ENCODE measurements around the gene NADSYN1. TPM values are rescaled to one million over a fixed set of nuclear protein-coding genes. Genes with fewer than 3 reads are reported as not detected.

NADSYN1 gene
- polyA plus RNA-seq, 1 experiment, result 63.6 TPM

DNA sequence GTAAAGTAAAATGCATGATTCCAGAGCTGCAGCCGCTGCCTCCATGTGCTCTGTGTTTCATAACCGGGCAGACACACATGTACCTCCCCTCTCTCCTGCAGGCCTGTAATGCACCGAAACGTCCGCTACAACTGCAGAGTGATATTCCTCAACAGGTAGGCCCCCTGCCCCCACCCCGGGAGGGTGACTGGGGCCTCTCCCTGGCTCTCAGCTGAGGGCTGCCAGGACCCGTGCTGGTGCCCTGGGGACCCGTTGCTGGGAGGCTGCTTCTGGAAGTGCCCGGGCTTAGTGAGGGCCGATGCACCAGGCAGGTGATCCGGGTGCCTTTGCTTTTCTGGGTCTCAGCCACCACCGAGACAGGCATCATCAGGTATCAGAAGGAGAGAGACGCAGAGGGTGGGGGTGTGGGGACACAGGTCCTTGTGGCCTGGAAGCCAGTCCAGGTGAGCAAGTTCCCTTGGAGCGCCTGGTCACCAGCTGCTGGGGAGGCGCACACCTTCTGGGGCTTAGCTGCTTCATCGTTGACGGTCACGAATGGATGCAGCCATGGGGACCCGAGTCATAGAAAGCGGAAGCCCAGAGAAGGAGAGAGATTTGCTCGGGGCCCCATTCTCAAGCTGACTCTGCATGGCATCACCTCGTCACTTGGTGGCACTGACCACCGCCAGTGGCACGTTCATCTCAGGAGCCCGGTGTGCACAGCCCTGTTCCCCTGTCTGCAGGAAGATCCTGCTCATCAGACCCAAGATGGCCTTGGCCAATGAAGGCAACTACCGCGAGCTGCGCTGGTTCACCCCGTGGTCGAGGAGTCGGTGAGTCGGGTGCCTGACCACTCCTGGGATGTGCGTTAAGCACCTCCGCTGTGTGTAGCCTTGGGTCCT lies 10.6 kb downstream of the NADSYN1 start:
- CTCF ChIA-PET, result interaction anchor here (1.2 kb wide), 1 partner anchor 11 kb away, joined by 3 read pairs; no protein-coding TSS in a partner anchor
- Histone ChIP-seq H3K27me3 (ENCODE audit: control insufficient read depth, insufficient read depth, low read length) (no peaks in the 10 kb centered on the region), H3K4me3 (ENCODE audit: low read depth, low read length) (no peak overlapping the region), H3K36me3 (ENCODE audit: control insufficient read depth, insufficient read depth, low read length) (peaks cover 27% of the 10 kb centered on the region)
- TF ChIP-seq, protein P1, sequence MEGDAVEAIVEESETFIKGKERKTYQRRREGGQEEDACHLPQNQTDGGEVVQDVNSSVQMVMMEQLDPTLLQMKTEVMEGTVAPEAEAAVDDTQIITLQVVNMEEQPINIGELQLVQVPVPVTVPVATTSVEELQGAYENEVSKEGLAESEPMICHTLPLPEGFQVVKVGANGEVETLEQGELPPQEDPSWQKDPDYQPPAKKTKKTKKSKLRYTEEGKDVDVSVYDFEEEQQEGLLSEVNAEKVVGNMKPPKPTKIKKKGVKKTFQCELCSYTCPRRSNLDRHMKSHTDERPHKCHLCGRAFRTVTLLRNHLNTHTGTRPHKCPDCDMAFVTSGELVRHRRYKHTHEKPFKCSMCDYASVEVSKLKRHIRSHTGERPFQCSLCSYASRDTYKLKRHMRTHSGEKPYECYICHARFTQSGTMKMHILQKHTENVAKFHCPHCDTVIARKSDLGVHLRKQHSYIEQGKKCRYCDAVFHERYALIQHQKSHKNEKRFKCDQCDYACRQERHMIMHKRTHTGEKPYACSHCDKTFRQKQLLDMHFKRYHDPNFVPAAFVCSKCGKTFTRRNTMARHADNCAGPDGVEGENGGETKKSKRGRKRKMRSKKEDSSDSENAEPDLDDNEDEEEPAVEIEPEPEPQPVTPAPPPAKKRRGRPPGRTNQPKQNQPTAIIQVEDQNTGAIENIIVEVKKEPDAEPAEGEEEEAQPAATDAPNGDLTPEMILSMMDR (IDR thresholded peaks at IDR 0.05; ENCODE audit: insufficient read depth, low read depth, low read length), result no peak
- no peak for DNase-seq (ENCODE audit: low read depth)
- POLR2A ChIA-PET, result no interaction called here

DNA sequence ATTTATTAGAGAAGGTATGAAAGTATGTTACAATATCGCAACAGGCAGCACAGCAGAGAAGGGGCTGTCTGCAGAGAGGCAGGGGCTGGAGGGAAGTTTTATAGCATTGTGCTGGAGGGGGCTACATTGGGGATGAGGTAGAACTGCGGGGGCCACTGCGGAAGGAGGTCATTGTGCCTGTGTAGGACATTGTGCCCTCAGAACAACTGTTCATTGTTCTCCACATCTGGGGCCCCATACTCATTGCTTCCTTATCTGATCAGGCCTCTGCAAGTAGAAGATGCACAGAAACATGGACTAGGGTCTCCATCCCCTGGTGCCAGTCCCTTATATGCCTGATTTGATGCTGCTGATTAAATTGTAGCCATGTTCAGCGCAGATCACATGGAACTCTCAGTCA lies 12.1 kb downstream of the NADSYN1 start:
- Histone ChIP-seq H3K36me3 (ENCODE audit: control insufficient read depth, insufficient read depth, low read length) (peaks cover 13% of the 10 kb centered on the region), H3K4me3 (ENCODE audit: low read depth, low read length) (no peak overlapping the region), H3K27me3 (ENCODE audit: control insufficient read depth, insufficient read depth, low read length) (no peaks in the 10 kb centered on the region)
- ChIA-PET POLR2A (no interaction called here), CTCF (no interaction called here)
- TF ChIP-seq, protein P1 (IDR thresholded peaks at IDR 0.05; ENCODE audit: insufficient read depth, low read depth, low read length), result no peak
- DNase-seq (ENCODE audit: low read depth), result no peak

DNA sequence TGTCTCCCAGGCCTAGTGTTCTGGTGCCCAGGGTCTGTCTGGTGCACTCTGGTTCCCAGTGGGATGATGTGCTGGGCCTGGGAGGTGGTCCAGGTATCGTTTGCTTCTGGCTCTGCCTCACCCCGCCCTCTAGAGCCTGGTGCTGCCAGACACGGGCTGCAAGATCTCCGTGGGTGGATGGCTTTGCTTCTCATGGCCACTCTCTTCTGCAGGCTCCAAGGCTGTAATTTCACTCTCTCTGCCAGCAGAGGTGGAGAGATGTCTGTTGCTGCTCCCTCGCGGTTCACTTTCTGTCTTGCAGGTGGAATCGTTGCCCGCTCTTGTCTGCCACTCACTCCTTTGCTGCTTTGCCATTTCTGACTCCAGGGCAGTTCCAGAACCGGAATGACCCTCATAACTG lies 13.4 kb downstream of the NADSYN1 start:
- TF ChIP-seq, protein P1 (IDR thresholded peaks at IDR 0.05; ENCODE audit: insufficient read depth, low read depth, low read length), result no peak
- no peaks in the 10 kb centered on the region for H3K27me3 ChIP-seq (ENCODE audit: control insufficient read depth, insufficient read depth, low read length)
- CTCF ChIA-PET, result no interaction called here
- no peak overlapping the region for H3K4me3 ChIP-seq (ENCODE audit: low read depth, low read length)
- no peak for DNase-seq (ENCODE audit: low read depth)
- H3K36me3 ChIP-seq (ENCODE audit: control insufficient read depth, insufficient read depth, low read length), result peaks cover 10% of the 10 kb centered on the region
- POLR2A ChIA-PET, result no interaction called here

DNA sequence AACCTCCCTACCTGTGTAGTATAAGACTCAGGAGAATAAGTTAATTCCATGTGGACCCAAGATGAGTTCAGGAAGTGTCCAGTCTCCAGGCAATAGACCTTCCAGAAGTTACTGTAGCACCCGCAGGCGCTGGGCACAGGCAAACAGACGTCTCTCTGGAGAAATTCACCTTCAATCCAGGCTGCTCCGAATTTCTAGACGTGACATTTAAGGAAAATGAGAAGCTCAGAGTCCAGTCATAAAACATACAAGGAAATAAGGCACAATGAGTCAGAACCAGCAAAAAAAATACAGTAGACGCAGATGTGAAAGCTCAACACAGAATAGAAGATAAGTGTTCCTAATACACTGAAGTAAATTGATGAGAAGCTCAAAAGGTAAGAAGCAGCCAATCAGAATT lies 14.2 kb downstream of the NADSYN1 start:
- no peak for DNase-seq (ENCODE audit: low read depth)
- H3K27me3 ChIP-seq (ENCODE audit: control insufficient read depth, insufficient read depth, low read length), result no peaks in the 10 kb centered on the region
- ChIA-PET CTCF (no interaction called here), POLR2A (no interaction called here)
- peaks cover 12% of the 10 kb centered on the region for H3K36me3 ChIP-seq (ENCODE audit: control insufficient read depth, insufficient read depth, low read length)
- TF ChIP-seq, protein P1 (IDR thresholded peaks at IDR 0.05; ENCODE audit: insufficient read depth, low read depth, low read length), result no peak
- H3K4me3 ChIP-seq (ENCODE audit: low read depth, low read length), result no peak overlapping the region

DNA sequence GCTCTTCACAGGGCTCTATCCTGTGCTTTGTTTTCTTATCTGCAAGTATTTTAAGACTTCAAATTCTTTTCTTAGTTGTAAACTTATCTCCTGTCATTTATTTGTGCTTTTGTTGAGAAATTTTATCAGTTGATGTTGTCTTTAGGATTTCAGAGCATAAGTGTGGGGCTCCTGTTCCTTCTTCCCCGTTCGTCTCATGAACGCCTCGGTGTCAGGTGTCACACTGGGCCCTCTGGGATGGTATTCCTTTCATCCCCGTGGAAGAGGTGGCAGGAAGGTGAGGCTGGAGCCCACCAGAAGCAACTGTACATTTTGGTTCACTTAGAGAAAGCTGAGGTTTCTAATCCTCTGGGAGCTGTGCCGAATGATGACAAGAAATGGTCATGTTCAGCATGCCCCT lies 17.9 kb downstream of the NADSYN1 start:
- CTCF ChIA-PET, result no interaction called here
- Histone ChIP-seq H3K4me3 (ENCODE audit: low read depth, low read length) (no peak overlapping the region), H3K27me3 (ENCODE audit: control insufficient read depth, insufficient read depth, low read length) (no peaks in the 10 kb centered on the region), H3K36me3 (ENCODE audit: control insufficient read depth, insufficient read depth, low read length) (peaks cover 32% of the 10 kb centered on the region)
- TF ChIP-seq, protein P1 (IDR thresholded peaks at IDR 0.05; ENCODE audit: insufficient read depth, low read depth, low read length), result no peak
- POLR2A ChIA-PET, result no interaction called here
- DNase-seq (ENCODE audit: low read depth), result no peak
